Lower lobe of right lung (tissue), 2 donors: ENCODE data around the gene PPIL1. TPM values are rescaled to one million over a fixed set of nuclear protein-coding genes. Genes with fewer than 3 reads are reported as not detected.
A peak's percentile ranks its signal among the peaks of the same experiment; 100 is the strongest.

Experiments used
- ATAC-seq, 2 donors: fragments of 200-7000 bp; cut with Tn5 transposase; one replicate each; pipeline ENCODE4 v1.9.1; 2020 to 2022; ENCODE audit warnings: mild to moderate bottlenecking in 2 of 2, moderate library complexity in 2 of 2
- DNase-seq: peaks from one replicate; pipeline ENCODE4 v3.0.0-alpha.2; 2020
- H3K27ac ChIP-seq: fragments of 200-600 bp; one replicate; pipeline ENCODE4 v1.8.0; 2022
- H3K27me3 ChIP-seq: fragments of 200-600 bp; one replicate; pipeline ENCODE4 v1.8.0; 2022; ENCODE audit warnings: low read depth
- H3K36me3 ChIP-seq: fragments of 200-600 bp; one replicate; pipeline ENCODE4 v1.8.0; 2022; ENCODE audit warnings: mild to moderate bottlenecking
- H3K4me1 ChIP-seq: fragments of 200-600 bp; one replicate; pipeline ENCODE4 v1.8.0; 2022
- H3K4me3 ChIP-seq: fragments of 200-600 bp; one replicate; pipeline ENCODE4 v1.8.0; 2022; ENCODE audit warnings: mild to moderate bottlenecking
- H3K9me3 ChIP-seq: fragments of 200-600 bp; one replicate; pipeline ENCODE4 v1.8.0; 2022
- intact Hi-C: fragments of 100-400 bp; cut with DNase I; formaldehyde crosslinking; loops from one replicate; pipeline ENCODE4 v1.11.0; 2022
- total RNA-seq: library from RNA; stranded (reverse); fragmentation: NEBNext Ultra II Directional; extraction: Animal tissue kit (Norgen Biotek cat#: 25700); gene quantifications from one replicate; pipeline ENCODE4 v1.2.1, GENCODE V29; 2021
- TF ChIP-seq, protein P1 (sequence below): fragments of 200-600 bp; IDR thresholded peaks from one replicate; pipeline ENCODE4 v1.8.0; 2022; ENCODE audit warnings: antibody characterized with exemption, mild to moderate bottlenecking
- donor health status: DM: no; HTN: yes; CAD: no; lungs with severe emphysema.

The PPIL1 gene
- total RNA-seq, 1 donor from 2014 or later: 14.4 TPM

DNA sequence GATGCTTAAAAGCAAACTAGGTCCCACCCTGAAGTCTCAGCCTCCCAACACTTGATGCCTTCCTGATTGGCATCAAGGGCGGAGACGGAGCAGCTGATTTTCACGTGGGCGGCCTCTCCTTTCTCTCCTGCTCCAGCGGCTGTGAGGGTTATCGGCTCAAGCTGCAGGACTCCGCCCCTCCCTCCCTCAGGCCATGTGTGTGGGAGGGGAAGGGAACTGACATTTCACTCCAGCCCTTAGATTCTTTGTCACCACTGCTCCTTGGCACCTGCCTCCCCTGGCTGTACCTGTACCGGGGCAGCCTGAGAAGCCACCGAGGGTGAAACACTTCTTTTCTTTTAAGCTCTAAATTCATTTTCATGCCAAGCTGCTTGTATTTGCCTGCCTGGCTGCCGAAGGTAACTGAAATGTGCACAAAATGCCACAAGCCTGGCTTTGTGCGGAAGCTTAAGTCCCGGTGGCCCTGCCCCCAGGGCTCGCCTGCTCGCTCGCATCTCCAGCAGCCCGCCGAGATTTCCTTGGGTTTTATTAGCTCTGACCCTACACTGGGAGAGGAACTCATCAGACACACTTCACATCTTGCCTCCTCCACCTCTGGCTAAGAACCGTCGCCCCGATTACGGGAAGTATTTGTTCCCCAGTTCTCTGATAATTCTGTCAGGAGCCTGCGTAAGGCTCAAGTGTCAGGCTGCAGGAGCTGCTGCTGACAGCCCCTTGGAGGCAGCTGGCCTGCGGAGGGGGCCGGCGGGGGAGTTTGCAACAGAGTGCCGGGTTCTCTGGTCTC is 25.8 kb downstream of the PPIL1 start:
- H3K4me3 ChIP-seq: peak overlapping the region; percentile 41
- ATAC-seq (peak; percentile 84), DNase-seq (peak; percentile 80)
- H3K9me3 ChIP-seq: no peaks in the 10 kb centered on the region
- intact Hi-C loops: no loop called here
- H3K4me1 ChIP-seq: peaks cover 32% of the 10 kb centered on the region
- TF ChIP-seq, protein P1, sequence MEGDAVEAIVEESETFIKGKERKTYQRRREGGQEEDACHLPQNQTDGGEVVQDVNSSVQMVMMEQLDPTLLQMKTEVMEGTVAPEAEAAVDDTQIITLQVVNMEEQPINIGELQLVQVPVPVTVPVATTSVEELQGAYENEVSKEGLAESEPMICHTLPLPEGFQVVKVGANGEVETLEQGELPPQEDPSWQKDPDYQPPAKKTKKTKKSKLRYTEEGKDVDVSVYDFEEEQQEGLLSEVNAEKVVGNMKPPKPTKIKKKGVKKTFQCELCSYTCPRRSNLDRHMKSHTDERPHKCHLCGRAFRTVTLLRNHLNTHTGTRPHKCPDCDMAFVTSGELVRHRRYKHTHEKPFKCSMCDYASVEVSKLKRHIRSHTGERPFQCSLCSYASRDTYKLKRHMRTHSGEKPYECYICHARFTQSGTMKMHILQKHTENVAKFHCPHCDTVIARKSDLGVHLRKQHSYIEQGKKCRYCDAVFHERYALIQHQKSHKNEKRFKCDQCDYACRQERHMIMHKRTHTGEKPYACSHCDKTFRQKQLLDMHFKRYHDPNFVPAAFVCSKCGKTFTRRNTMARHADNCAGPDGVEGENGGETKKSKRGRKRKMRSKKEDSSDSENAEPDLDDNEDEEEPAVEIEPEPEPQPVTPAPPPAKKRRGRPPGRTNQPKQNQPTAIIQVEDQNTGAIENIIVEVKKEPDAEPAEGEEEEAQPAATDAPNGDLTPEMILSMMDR: no peak
- no peaks in the 10 kb centered on the region for H3K36me3 ChIP-seq
- no peaks in the 10 kb centered on the region for H3K27me3 ChIP-seq
- peak overlapping the region; percentile 11 for H3K27ac ChIP-seq

DNA sequence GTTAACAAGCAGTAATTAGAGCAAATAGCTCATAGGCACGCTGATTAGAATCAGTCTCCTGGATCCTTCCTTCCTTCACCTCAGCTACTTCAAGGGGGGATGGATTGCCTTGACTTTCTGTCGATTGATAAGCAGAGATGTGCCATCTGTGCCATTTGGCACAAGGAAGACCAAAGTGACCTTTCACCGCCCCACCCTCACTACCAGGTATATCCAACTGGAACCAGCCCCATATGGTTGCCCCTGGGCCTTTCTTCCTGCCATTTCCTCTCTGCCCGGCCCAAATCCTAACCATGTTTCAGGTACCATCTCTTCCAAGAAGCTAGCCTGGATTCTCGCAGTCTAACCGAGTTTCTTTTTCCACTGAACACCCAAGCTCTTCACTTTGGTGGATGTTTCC is 26.6 kb downstream of the PPIL1 start:
- H3K9me3 ChIP-seq: no peaks in the 10 kb centered on the region
- no peak overlapping the region for H3K4me3 ChIP-seq
- H3K27ac ChIP-seq: no peak overlapping the region
- peaks cover 24% of the 10 kb centered on the region for H3K4me1 ChIP-seq
- no peak for ATAC-seq
- H3K36me3 ChIP-seq: no peaks in the 10 kb centered on the region
- TF ChIP-seq, protein P1: no peak
- no peaks in the 10 kb centered on the region for H3K27me3 ChIP-seq
- intact Hi-C loops: no loop called here
- DNase-seq: no peak

DNA sequence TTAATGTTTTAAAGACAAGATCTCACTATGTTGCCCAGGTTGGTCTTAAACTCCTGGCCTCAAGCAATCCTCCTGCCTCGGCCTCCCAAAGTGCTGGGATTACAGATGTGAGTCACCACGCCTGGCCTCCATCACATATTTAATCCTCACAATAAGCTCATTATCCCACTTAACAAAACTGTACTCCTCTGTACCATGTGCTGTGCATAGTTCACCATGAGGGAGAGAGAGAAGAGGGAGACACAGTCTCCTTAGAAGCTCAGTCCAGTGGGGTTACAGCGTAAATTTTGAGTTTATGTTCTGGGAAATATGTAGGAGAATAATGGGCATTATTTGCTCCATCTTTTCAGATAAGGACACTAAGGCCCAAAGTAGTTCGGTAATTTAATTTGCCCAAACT is 27.5 kb downstream of the PPIL1 start:
- ATAC-seq: no peak
- intact Hi-C loops: no loop called here
- no peak for DNase-seq
- TF ChIP-seq, protein P1: no peak
- Histone ChIP-seq H3K9me3 (no peaks in the 10 kb centered on the region), H3K27ac (no peak overlapping the region), H3K4me3 (no peak overlapping the region), H3K4me1 (peaks cover 18% of the 10 kb centered on the region), H3K36me3 (no peaks in the 10 kb centered on the region), H3K27me3 (no peaks in the 10 kb centered on the region)

DNA sequence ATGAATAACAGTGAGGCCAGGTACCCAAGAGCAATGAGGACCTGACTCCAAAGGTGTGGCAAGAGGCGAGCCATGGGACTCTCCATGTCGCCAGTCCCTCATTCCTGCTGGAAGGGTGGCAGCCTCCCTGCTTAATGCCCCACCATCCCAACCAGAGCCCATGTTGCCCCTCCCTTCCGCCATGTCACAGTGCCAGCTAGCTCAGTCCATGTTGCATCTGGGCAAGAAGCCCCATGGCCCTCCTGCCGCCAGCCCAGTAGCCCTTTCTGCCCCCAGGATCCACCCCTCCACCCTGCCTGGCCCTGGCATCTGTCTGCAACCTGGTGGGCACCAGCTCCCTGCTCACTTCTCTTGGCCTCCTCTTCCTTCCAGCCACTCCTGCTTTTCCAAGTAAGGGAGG is 29.4 kb downstream of the PPIL1 start:
- no peak for ATAC-seq
- peaks cover 6% of the 10 kb centered on the region for H3K27me3 ChIP-seq
- no peak overlapping the region for H3K4me3 ChIP-seq
- TF ChIP-seq, protein P1: no peak
- H3K4me1 ChIP-seq: peaks cover 35% of the 10 kb centered on the region
- no peak overlapping the region for H3K27ac ChIP-seq
- intact Hi-C loops: no loop called here
- no peak for DNase-seq
- no peaks in the 10 kb centered on the region for H3K9me3 ChIP-seq
- no peaks in the 10 kb centered on the region for H3K36me3 ChIP-seq

DNA sequence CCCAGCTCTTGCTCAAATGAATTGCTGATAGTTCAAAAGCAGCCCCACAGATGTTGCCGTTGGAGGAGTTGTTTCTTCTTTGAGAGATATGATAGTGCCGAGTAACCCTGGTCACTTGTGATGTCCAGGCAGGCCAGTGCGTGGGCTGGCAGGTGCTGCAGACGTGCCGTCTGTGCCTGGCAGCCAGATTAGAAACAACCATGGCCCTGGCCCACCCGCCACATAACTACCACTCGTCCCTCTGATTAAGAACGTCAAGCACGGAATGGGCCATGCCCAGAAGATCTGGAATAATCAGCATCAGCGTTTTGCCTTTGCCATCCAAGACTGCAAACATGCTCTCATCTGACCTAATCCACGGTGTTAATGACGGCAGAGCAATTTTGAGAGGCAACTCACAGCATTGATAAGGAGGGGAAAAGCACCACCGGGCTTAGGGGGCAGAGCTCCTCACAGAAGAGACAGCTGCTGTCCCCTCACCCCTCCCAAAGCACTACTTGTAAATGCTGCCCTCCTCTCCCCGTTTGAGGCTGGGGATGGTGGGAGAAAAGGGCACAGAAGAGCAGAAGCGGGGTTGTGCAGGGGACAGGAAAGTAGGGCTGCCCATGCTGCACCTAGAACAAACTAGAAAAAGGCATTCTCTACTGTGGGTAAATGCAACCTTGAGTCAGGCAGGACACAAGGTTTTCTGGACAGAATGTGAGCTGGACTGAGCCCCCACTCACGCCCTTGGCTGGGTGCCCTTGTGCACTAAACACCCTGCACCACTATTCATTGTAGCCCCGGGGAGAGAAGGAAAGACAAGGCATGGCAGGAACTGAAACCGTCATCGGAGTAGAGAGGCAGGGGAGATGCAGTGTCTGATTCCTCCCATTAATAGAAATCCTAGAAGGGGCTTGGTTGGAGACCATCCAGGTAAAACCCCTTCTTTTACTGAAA is 30.1 kb downstream of the PPIL1 start:
- H3K27ac ChIP-seq: no peak overlapping the region
- peaks cover 36% of the 10 kb centered on the region for H3K4me1 ChIP-seq
- H3K9me3 ChIP-seq: no peaks in the 10 kb centered on the region
- TF ChIP-seq, protein P1: no peak
- DNase-seq: no peak
- intact Hi-C loops: no loop called here
- no peak overlapping the region for H3K4me3 ChIP-seq
- no peak for ATAC-seq
- no peaks in the 10 kb centered on the region for H3K36me3 ChIP-seq
- peaks cover 10% of the 10 kb centered on the region for H3K27me3 ChIP-seq
